Measurements from ENCODE around the gene SZRD1.

DNA sequence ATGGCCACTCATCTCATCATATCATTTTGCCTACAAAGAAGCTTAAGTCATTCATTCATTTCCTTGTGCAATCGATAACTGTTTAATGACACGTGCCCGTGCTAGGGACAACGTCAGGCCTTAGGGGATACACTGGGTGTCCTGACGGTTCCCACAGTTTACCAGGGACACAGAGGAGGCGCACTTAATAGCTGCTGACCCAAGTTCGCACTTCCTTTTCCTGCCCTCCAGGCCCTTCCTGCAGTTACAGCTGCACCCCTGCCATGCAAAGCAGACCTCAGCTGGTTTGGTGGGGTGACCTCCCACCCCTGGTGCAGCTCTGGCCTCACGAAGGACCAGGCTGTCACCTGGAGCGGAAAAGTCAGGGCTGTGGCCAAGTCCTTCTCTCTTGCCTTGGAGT lies 66.0 kb downstream of the SZRD1 start:
- no peak for TF ChIP-seq EZH2 (IDR thresholded peaks at IDR 0.05; ENCODE audit: low read length, missing control alignments)
- TF ChIP-seq, protein P1, sequence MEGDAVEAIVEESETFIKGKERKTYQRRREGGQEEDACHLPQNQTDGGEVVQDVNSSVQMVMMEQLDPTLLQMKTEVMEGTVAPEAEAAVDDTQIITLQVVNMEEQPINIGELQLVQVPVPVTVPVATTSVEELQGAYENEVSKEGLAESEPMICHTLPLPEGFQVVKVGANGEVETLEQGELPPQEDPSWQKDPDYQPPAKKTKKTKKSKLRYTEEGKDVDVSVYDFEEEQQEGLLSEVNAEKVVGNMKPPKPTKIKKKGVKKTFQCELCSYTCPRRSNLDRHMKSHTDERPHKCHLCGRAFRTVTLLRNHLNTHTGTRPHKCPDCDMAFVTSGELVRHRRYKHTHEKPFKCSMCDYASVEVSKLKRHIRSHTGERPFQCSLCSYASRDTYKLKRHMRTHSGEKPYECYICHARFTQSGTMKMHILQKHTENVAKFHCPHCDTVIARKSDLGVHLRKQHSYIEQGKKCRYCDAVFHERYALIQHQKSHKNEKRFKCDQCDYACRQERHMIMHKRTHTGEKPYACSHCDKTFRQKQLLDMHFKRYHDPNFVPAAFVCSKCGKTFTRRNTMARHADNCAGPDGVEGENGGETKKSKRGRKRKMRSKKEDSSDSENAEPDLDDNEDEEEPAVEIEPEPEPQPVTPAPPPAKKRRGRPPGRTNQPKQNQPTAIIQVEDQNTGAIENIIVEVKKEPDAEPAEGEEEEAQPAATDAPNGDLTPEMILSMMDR (conservative IDR thresholded peaks at IDR 0.05 in 1 of 2, IDR thresholded peaks at IDR 0.05 in 1 of 2; ENCODE audit: low read depth in 1 of 2, low read length in 2 of 2), result no peak

Measured in fibroblast of lung (primary cell).